HCEC 1CT (cell line): ENCODE data around the gene PSEN2.

Experiments
- DNase-seq: peaks from one replicate; pipeline ENCODE4 v3.0.0-alpha.2; 2017

PSEN2 gene

DNA sequence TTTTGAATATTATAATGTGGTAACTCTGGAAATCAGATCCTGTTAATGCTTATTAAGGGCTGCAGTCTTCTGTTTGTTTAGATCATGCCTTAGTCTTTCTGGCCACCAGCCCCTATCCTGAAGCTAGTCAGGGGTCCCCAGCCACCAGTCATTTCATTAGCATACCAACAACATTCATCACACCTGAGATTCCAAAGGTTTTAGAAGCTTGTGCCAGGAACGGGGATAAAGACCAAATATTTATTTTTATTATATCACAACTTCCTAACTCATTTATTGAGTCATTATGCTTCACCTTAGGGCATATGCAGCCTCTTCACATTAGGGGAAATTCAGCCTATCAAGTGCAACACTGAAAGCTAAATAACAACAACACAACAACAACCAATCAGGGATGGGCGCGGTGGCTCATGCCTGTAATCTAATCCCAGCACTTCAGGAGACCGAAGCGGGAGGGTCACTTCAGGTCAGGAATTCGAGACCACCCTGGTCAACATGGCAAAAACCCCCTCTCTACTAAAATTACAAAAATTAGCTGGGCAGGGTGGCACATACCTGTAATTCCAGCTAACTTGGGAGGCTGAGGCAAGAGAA, 2.9 kb upstream of the PSEN2 start:
- DNase-seq: no peak

DNA sequence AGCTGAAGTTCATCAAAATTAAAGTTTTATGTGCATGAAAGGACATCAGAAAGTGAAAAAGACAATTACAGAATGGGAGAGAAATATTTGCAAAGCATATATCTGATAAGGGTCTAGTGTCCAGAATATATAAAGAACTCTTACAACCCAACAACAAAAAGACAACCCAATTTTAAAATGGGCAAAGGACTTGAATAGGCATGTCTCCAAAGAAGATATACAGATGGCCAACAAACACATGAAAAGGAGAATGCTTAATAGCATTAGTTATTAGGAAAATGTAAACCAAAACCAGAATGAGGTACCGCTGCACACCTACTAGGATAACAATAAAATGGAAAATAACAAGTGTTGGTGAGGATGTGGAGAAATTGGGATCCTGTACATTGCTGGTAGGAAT, 1.7 kb upstream of the PSEN2 start:
- no peak for DNase-seq

DNA sequence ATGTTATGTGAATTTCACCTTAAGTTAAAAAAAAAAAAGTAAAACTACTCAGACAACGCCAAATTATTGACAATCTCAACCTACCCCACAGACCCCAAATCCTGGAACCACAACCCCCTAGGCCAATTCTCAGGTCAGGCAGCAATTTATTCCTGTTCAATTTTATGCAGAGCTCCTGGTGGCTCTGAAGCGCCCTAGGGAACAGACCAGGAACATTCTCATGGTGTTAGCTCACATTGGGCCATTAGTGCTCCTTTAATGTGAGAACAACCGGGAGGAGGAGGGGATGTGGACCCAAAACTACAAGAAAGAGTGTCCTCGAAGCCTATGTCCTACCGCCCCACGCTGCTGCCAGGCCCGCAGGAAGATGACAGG, 403 bp upstream of the PSEN2 start:
- peak; percentile 21 for DNase-seq

DNA sequence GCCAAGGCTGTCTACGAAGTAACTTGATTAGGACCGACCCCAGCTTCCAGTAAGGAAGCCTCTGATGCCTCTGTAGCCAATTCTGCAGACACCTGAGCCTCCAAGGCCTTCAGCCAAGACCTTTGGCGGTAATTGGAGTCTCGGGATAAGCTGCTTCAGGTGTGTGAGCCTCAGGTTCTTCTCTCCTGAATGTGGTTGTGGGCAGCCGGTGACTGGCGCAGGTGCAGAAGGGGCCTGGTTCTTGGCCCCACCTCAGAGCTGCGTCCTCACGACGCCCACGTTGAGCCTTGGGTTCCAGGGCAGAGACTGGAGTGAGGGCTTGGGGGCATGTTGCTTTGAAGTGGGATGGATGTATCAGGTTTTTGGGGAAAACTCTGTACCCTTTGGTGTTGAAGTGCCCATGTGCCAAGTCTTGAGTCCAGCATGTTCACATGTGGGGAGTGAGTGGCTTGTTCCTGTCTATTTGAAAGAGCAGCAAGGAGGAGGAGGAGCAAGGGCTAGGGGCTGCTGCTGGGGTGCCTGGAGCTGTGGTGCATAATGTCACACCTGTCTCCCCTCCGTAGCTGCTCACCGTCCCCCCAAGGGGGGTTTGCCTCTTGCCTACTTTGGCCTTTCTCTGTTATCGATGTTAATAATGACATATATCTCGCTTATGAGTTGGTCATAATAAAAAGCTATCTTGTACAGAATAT, 1.4 kb downstream of the PSEN2 start:
- no peak for DNase-seq

DNA sequence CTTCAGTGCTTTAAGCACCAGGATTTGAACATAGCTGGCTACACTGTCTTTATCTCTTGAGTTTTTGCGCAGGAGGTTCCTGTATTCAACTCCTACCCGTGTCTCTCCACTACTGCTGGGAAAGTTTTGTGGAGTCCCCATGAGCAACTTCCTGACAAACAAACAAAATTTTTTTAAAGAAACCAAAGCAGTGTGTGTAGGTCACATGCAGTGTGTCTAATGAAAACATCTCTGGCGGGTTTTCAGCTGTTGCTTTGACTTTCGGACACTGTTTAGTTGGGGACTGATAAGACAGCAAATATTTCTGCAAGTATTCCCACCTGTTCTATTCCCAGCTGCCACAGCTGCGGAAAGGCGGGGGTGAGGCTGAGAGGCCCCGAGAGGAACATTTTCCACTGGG, 2.0 kb downstream of the PSEN2 start:
- no peak for DNase-seq

DNA sequence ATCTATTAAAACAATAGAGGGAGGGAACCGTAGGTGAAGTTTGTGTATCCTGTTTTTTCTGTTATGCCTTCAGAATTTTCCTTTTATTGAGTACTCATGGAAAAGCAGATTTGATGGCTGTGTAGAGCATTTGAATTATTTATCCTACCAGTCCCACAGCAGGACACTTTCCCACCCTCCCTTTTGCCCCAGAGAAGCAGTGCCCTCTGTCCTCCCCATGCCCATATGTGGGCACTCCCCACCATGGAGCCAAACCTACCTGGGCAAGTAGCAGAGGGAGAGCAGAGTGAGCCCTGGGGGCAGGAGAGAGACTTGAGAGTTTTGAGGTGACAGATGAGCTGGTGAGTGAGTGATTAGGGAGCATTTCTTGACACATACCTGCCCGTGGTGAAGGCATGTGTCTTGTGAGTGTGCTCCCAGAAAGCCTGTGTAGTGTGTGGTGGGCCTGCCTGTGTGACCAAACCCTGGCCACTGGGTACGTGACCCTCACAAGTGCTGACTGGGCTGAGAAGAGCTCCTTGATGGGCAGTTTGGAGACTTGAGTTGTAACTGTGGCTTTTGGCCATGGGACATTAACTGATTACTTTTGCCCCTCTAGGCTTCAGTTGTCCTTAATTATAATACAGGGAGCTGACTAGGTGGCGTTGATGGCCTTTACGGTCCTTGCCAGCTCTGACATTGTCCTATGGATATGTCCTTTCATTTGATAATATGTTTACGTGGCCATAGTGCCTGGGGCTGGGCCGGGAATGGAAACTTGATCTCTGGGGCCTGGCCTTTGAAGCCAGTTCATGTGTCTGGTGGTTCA, 3.6 kb downstream of the PSEN2 start:
- no peak for DNase-seq

DNA sequence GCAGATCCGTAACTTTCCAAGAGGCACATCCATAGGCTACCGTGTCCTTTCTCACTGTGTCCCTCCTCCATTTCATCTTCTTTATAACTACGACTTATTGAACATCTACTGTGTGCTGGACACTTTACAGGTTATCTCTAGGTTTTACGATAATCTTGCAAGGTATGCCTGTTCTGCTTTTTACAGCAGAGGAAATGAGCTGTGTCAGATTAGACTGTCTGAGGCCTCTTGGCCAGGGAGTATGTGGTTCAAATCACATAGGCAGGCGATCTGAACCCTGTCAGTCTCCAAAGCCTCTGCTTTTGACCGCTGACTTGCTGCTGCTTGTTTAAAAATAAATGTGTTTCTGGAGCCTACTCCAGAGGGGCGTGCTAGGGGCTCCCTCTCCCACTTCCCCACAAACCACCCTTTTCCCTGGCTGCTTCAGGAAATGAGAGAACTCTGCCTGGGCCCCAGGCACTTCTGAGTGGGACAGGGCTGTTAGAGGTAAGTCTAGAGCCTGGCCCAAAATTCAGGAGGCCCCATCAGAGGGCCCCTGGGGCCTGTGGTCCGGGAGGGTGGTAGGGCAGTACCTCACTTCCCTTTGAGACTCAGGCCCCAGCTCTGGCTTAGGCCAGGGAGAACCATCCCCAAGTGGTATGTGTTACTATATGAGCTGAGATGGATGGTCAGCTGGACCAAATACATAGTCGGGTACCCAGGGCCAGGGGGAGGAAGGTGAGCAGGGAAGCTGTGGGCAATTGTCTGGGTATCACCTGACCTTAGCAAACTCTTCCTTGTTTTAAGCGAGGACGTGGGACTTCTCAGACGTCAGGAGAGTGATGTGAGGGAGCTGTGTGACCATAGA, 4.4 kb downstream of the PSEN2 start:
- DNase-seq: no peak

DNA sequence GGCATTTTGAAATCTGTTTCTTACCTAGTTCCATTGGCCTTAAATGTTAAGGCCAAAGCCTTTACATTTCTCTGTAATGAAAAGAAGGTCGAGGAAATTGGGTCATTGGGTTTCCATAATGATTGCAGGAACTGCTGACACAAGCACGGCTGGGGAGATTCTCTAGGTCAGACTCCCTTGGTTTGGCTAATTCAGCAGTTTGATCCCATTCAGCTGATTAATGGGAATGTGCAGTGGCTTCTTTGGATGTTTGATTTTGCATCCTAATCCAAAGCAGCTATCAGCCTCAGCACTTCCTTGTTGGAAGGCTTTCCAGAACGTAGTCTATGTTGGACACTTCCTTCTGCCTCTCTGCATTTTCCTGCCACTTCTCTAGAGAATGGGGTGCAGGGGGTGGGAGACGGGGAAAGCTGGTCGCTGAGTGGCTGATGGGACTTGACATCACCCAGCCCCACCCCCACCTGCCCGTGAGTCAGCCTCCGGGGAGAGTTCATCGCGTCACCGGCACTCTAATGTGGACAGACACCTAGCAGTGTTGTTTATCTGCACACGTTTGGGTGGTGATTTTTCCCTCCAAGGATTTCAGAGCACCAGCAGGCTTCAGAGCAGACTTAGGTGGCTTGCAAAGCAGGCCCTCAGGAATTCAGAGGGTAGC, 5.4 kb downstream of the PSEN2 start:
- DNase-seq: no peak

DNA sequence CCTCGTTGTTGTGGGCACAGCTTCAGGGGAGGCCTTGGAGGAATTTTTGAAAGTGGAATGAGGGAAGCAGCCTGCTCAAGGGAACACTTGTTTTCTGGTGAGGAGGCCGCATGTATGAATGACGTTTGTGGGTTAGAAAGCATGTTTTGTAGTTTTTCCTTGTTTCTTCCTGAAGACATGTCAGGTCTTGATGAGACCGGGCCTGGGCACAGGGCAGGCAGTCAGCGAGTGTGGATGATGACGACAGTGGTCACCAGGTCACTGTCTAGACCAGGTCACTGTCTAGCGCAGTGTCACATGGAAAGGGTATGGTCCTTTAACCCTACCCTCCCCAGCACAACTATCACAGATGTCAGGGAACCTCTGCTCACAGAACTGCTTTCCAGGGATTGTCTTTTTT, 7.3 kb downstream of the PSEN2 start:
- DNase-seq: no peak

DNA sequence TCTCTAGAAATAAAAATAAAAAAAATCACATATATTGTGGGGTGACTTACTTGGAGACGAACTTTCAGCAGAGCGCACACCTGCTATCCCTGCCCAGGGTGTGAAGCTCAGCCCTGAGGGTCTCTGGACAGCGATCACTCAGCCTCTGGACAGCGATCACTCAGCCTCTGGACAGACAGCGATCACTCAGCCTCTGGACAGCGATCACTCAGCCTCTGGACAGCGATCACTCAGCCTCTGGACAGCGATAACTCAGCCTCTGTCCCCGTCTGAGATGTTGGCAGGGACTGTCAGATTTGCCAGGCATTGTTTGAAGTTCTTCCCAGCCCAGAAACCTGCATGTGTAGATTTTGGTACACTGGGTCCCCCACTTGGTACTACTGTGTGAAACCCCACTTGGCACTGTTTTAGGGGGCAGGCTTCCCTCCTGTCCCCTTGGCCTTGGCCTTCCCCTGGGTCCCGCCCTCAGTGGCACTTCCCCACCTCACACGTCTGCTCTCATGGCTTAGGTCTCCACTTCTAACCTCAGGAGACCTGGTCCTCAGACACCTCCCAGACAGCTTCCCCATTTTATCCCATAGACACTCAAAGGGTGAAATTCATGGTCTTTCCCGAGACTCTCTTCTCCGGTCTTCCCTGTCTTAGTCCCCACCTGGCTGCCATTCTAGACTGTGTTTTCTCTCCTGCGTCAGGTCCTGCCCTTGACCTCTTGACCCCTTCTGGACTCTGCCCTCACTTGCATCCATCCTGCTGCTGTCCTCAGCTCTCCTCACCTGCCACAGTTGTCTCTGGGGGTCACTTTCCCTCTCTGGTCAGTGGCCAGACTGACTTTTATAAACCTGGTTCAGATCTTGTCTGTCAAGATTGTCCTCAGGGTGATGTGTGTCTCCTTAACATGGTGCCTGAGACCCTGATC, 10.2 kb downstream of the PSEN2 start:
- DNase-seq: no peak

DNA sequence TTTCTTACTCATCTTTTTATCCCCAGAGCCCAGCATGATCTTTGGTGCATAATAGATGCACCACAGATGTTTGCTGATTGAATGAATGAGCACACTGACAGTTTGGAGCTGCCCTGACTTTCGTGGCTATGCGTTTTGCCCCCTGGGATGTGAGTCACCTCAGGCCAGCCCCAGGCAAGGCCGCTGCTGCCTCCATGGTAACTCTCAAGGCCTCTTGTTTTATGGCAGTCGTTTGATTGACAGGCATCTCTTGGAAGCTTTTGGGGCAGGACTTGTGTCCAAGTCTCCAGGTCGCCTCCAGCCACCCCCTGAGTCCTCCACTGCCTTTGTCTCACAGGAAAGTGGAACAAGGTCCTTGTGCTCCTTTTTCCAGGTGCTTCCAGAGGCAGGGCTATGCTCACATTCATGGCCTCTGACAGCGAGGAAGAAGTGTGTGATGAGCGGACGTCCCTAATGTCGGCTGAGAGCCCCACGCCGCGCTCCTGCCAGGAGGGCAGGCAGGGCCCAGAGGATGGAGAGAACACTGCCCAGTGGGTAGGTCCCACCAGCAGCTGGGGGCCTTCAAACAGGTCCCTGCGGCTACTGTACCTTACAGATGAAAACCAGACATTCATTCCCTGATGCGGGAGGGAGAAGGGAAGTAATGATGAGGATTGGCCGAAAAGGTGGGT, 11.2 kb downstream of the PSEN2 start:
- DNase-seq: no peak

DNA sequence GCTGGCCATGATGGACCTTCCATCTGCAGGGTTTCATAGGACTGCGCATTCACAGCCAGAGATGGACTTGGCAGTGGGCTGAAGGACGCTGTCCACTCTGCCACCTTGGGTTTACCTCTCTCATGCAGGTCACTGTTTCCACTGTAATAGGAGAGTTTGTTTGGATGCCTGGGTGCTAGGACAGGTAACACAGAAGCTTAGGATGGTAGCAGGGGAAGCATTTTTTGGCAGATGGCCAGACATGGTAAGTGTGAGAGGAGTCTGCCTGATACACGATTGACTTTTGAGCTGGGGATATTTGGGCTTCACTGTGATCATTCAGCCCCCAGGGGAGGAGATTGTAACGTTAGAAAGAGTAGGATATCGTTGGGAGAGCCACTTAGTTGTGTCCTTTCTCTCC, 11.8 kb downstream of the PSEN2 start:
- no peak for DNase-seq

DNA sequence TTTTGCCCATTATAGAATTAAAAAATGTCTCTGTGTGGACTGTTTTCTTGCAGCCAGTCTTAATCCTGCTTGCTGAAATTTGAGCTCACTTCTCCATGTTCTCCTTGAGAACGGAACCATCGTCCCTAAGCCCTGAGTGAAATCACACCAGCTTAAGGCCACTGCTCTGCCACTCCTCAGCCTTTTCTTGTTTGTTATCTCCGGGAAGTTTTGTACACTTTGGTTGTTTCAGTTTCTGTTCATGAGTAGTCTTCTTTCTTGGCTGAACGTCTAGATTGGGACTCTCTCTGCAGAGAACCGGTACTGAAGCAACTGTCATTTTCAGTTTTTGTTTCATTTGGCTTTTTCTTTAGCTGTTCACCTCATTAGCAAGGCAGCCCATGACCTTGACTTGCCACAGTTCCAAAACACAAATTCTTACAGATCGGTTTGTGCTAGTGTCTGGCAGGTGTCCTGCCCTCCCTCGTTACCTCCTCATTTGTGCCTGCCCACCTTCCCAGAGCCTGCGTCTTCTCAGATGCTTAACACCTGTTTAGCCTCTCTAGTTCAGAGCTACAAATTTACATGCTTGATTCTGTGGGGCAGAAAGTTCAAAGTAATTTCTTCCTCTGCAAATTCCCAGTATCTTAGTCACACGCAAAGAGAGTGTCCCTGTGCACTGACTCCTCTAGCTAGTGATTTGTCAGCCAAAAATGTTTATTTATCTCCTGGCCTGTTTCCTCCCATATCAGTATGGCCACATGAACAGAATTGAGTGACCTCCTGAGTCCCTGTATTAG, 12.4 kb downstream of the PSEN2 start:
- peak; percentile 70 for DNase-seq

DNA sequence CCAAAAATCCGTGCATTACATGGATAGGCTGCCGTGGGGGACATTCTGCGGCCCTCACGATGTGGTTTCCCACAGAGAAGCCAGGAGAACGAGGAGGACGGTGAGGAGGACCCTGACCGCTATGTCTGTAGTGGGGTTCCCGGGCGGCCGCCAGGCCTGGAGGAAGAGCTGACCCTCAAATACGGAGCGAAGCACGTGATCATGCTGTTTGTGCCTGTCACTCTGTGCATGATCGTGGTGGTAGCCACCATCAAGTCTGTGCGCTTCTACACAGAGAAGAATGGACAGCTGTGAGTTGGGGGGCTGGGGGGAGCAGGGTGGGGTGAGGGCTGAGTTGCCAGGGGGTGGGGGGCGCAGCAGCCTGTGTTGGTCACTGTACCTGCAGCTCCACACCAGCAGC, 13.2 kb downstream of the PSEN2 start:
- DNase-seq: no peak

DNA sequence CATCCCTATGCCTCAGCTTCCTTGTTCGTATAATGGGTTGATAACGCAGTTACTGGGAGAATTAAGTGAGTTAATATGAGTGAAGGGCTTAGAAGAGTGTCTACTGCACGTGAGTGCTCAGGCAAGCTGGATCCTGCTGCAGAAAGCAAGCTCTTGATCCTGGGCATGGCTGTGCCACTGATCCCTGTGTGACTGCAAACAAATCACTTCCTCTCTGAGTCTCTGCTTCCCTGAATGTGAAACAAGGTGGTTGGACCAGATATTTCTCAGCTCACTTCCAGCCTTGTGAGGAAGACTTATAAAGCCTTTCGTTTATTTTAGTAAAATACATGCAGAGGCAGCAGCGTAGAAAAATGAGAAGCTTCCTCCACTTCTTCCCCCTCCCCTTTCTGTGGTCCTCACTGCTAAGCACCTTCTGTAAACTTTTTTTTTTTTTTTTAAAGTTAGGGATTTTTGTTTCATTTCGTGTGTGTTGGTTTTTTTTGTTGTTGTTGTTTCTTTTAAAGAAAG, 13.8 kb downstream of the PSEN2 start:
- no peak for DNase-seq

DNA sequence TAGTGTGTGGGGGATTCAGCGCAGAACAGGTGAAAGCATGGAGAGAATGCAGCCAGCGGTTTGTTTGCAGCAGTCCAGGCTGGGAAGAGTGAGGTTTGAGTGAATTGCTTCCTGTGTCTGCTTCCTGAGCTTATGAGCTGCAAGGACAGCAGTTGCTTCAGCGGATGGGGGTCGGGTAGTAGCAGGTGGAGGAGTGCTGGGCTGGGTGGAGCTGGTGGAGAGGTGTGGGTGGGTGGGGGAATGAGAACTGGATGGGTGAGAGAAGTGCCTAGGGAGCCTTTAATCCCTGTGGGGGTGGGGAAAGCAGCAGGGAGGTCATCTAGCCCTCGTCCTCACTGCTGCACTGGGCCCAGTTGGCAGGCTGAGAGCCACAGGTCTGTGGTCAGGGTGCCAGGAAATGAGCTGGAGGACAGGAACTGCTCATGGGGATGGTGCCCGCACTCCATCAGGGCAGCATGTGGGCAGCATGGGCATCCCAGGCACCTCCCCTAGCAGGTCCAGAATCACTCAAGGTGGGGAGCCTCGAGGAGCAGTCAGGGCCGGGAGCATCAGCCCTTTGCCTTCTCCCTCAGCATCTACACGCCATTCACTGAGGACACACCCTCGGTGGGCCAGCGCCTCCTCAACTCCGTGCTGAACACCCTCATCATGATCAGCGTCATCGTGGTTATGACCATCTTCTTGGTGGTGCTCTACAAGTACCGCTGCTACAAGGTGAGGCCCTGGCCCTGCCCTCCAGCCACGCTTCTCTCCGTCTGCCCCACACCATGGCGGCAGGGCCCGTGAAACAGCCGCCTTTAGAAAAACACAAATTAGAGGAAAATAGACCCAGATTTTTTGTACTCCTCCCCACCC, 14.8 kb downstream of the PSEN2 start:
- no peak for DNase-seq

DNA sequence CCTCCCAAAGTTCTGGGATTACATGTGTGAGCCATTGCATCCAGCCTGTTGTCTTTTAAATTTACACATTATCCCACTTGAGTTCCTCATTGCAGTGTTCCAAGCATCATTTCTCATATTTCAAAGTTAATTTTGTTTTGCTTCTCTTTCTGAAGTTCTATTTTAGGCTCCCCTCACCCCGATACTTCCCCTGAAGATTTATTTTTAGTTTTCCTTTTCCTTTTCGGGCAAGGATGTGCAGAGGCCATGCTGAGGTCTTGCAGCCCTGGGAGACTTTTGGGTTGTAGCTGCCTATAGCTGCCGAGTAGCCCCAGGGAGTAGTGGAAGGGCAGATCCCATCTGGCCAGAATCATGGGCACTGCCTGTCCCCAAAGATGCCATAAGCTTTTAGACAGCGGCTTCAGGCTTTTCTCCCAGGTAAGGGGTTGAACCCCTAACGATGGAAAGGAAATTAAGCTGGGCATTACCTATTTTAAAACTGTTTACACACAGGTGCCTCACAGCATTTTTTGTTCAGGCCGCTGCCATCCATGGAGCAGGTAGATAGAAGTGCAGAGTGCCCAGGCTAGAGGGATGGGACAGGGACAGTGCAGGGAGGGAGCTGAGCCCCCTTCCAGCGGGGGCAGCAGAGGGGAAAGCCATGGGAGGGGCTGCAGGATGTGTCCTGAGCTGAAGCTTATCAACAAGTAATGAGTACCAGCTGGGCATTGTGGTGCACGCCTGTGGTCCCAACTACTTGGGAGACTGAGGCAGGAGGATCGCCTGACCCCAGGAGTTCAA, 15.9 kb downstream of the PSEN2 start:
- no peak for DNase-seq

DNA sequence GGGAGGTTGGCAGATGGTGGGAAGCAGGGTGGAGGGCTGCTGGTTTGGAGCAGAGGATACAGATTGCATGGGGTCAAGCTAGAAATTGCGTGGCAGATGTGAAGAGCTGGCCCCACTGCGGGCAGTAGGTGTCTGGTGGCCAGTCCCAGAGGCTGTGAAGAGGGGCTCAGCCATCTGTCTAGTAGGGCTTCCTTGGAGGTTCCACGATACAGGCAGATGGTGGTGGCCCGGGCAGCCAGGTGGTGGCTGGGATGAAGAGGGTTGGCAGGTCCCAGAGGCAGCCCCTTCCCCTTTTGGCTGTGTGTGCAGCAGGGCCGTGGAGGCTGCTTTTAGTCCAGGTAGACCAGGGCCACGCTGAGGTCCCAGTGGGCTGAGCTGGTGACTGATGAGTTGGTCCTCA, 16.6 kb downstream of the PSEN2 start:
- no peak for DNase-seq
